Thyroid gland (tissue), 4 donors: Measurements from ENCODE around the gene YTHDF1. TPM values are rescaled to one million over a fixed set of nuclear protein-coding genes. Genes with fewer than 3 reads are reported as not detected.

Experiments used
- DNase-seq, 2 donors: peaks; one replicate each; pipeline ENCODE4 v3.0.0-alpha.2; 2019
- H3K27ac ChIP-seq, 3 donors: fragments of 200-600 bp; sonication (generic); 1 replicate in 2 of 3; 2 replicates in 1 of 3; pipeline ENCODE4 v1.5.1; 2016 to 2019; ENCODE audit warnings: mild to moderate bottlenecking in 1 of 3, moderate library complexity in 1 of 3
- H3K27me3 ChIP-seq: fragments of 200-600 bp; sonication (generic); one replicate; pipeline ENCODE4 v1.5.1; 2019
- H3K36me3 ChIP-seq, 2 donors: fragments of 200-600 bp; sonication (generic); one replicate each; pipeline ENCODE4 v1.5.1; 2016 to 2019
- H3K4me1 ChIP-seq, 2 donors: fragments of 200-600 bp; sonication (generic); one replicate each; pipeline ENCODE4 v1.5.1; 2017 to 2019
- H3K4me3 ChIP-seq, 3 donors: fragments of 200-600 bp; sonication (generic); replicated peaks in 1 of 3; 1 replicate in 2 of 3; 2 replicates in 1 of 3; pipeline ENCODE4 v1.5.1; 2016; ENCODE audit warnings: mild to moderate bottlenecking in 1 of 3
- H3K9me3 ChIP-seq: fragments of 200-600 bp; sonication (generic); one replicate; pipeline ENCODE4 v1.5.1; 2017
- CTCF ChIP-seq, 6 experiments: fragments of 200-600 bp in 3 of 6; fragments of 450-650 bp in 3 of 6; sonication (generic) in 3 of 6; IDR thresholded peaks; one replicate each; pipeline ENCODE4 v1.5.1; 2016 to 2019; ENCODE audit warnings: antibody characterized with exemption in 6 of 6, mild to moderate bottlenecking in 2 of 6, inconsistent platforms in 1 of 6, moderate library complexity in 1 of 6
- POLR2A ChIP-seq, 2 donors: fragments of 450-650 bp; IDR thresholded peaks; one replicate each; pipeline ENCODE4 v1.6.1; 2017; ENCODE audit warnings: antibody characterized with exemption in 2 of 2, mild to moderate bottlenecking in 2 of 2, moderate library complexity in 1 of 2
- WGBS, 2 donors: methylation state at CpG; one replicate each; pipeline ENCODE4 v1.1.5; 2017; 5-methylcytosine and 5-hydroxymethylcytosine counted together
- intact Hi-C: fragments of 100-400 bp; cut with DNase I; formaldehyde crosslinking; loops from one replicate; pipeline ENCODE4 v1.15.1; 2023
- total RNA-seq, 4 donors: library from RNA; depleted of rRNA; stranded (reverse); fragments of >200 nt; gene quantifications; one replicate each; pipeline ENCODE4 v1.2.3, GENCODE V29; 2016

YTHDF1 gene
- total RNA-seq, 4 donors from 2014 or later = 41.3 to 54.2 (median 43.4) TPM

GRCh38 chr20:63192721-63193120, 23.2 kb downstream of the YTHDF1 start:
- DNase-seq = no peak
- intact Hi-C loops = no loop called here
- H3K4me1 ChIP-seq = no peaks in the 10 kb centered on the region
- no peaks in the 10 kb centered on the region for H3K27me3 ChIP-seq
- peaks cover 7 to 10% of the 10 kb centered on the region in 2 donors for H3K36me3 ChIP-seq
- TF ChIP-seq CTCF (IDR thresholded peaks at IDR 0.05) = no peak
- no peak for TF ChIP-seq POLR2A (IDR thresholded peaks at IDR 0.05)
- H3K27ac ChIP-seq = no peak overlapping the region
- no peak overlapping the region for H3K4me3 ChIP-seq
- WGBS, 2 donors = 91 to 94% methylated on average over 19 to 20 of the region's 21 CpGs
- no peaks in the 10 kb centered on the region for H3K9me3 ChIP-seq

GRCh38 chr20:63191400-63191799, 24.5 kb downstream of the YTHDF1 start:
- intact Hi-C loops = no loop called here
- TF ChIP-seq POLR2A (IDR thresholded peaks at IDR 0.05) (no peak), CTCF (IDR thresholded peaks at IDR 0.05) (no peak)
- H3K27me3 ChIP-seq = no peaks in the 10 kb centered on the region
- H3K4me3 ChIP-seq = no peak overlapping the region
- H3K4me1 ChIP-seq = no peaks in the 10 kb centered on the region
- H3K36me3 ChIP-seq = peaks cover 7 to 10% of the 10 kb centered on the region in 2 donors
- no peaks in the 10 kb centered on the region for H3K9me3 ChIP-seq
- DNase-seq = no peak
- no peak overlapping the region for H3K27ac ChIP-seq
- 77 to 79% methylated on average over 12 to 14 of the region's 14 CpGs for WGBS, 2 donors

GRCh38 chr20:63190828-63191227, 25.1 kb downstream of the YTHDF1 start:
- TF ChIP-seq CTCF (IDR thresholded peaks at IDR 0.05) (no peak), POLR2A (IDR thresholded peaks at IDR 0.05) (no peak)
- DNase-seq = no peak
- no peaks in the 10 kb centered on the region for H3K4me1 ChIP-seq
- no peaks in the 10 kb centered on the region for H3K27me3 ChIP-seq
- 90 to 100% methylated on average over 2 to 14 of the region's 20 CpGs for WGBS, 2 donors
- no peak overlapping the region for H3K4me3 ChIP-seq
- H3K27ac ChIP-seq = no peak overlapping the region
- intact Hi-C loops = no loop called here
- H3K9me3 ChIP-seq = no peaks in the 10 kb centered on the region
- peaks cover 7 to 9% of the 10 kb centered on the region in 2 donors for H3K36me3 ChIP-seq

GRCh38 chr20:63189846-63190559, 25.9 kb downstream of the YTHDF1 start:
- no peak overlapping the region for H3K4me3 ChIP-seq
- H3K36me3 ChIP-seq = peaks cover 1 to 2% of the 10 kb centered on the region in 2 donors
- H3K4me1 ChIP-seq = no peaks in the 10 kb centered on the region
- intact Hi-C loops = loop anchor here (5.0 kb wide), 1 partner anchor 47 kb away; the partner anchor contains the start of gene BIRC7
- H3K27me3 ChIP-seq = no peaks in the 10 kb centered on the region
- H3K9me3 ChIP-seq = no peaks in the 10 kb centered on the region
- DNase-seq = no peak
- TF ChIP-seq CTCF (IDR thresholded peaks at IDR 0.05) (no peak), POLR2A (IDR thresholded peaks at IDR 0.05) (no peak)
- 83 to 88% methylated on average over 7 to 12 of the region's 17 CpGs for WGBS, 2 donors
- no peak overlapping the region for H3K27ac ChIP-seq

- Histone ChIP-seq H3K4me3 (no peak overlapping the region), H3K27ac (no peak overlapping the region), H3K9me3 (no peaks in the 10 kb centered on the region), H3K27me3 (no peaks in the 10 kb centered on the region), H3K4me1 (no peaks in the 10 kb centered on the region), H3K36me3 (no peaks in the 10 kb centered on the region)
- 78 to 94% methylated on average over 5 of the region's 5 CpGs for WGBS, 2 donors
- intact Hi-C loops = loop anchor here (5.0 kb wide), 1 partner anchor 48 kb away; the partner anchor contains the start of gene BIRC7
- TF ChIP-seq POLR2A (IDR thresholded peaks at IDR 0.05) (no peak), CTCF (IDR thresholded peaks at IDR 0.05) (no peak)
- DNase-seq = no peak
Measured at GRCh38 chr20:63189322-63189642, 26.6 kb downstream of the YTHDF1 start.
